NCI-H1092 (cell line): ENCODE data around the gene FBXO30.

Source experiments
- DNase-seq: peaks from one replicate; lab custom pipeline; 2025; lab: John Stamatoyannopoulos, UW

The FBXO30 gene

DNA sequence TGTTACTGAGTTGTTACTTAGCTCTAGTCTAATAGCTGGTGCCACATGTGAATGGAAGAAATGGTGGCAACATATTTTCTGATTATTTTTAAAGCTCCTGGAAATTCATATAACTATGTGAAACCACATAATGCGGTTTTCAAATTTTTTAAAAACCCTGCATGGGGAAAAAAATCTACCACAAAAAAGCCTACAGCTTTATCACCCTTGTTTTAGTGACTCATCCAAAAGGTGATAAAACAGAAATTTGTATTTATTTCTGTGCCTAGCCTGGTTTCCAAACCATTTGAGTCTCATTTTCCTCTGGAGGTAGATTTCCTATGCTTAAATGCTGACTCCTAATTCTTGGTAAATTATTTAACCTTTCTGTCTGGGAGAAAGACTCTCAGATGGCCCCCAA lies 5.4 kb upstream of the FBXO30 start:
- no peak for DNase-seq

DNA sequence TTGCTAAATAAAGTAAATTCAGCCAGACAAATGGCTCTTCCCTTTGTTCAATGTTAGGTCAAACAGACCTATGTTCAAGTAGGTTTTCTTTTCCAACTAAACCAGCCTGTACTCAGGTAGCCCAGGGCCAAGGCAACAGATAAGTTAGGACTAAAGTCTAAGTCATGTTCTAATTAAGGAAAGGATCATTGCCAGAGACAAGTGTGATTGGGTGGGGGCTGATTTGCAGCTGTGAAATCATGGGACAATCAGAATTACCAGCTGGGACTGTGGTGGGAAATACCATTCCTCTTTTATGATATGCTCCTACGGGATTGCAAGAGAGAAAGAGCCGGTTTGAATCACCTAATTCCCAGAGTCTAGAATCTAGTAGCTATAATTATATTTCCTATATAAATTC lies 4.2 kb upstream of the FBXO30 start:
- DNase-seq = no peak

DNA sequence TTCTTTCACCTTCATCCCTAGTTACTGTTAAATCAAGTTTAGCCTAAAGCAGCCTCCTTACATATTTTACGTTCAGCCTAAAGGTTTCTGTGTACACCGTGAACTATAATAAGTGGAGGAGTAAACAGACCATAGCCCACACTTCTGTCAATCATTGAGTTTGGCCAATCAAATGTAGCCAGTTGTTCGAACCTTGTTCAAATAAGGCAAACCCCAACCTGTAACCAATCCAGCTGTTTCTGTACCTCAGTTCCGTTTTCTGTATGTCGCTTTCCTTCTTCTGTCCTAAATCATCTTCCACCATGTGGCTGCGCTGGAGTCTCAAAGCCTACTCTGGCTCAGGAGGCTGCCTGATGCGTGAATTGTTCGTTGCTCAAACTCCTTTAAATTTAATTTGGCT lies 1.8 kb upstream of the FBXO30 start:
- DNase-seq = no peak

DNA sequence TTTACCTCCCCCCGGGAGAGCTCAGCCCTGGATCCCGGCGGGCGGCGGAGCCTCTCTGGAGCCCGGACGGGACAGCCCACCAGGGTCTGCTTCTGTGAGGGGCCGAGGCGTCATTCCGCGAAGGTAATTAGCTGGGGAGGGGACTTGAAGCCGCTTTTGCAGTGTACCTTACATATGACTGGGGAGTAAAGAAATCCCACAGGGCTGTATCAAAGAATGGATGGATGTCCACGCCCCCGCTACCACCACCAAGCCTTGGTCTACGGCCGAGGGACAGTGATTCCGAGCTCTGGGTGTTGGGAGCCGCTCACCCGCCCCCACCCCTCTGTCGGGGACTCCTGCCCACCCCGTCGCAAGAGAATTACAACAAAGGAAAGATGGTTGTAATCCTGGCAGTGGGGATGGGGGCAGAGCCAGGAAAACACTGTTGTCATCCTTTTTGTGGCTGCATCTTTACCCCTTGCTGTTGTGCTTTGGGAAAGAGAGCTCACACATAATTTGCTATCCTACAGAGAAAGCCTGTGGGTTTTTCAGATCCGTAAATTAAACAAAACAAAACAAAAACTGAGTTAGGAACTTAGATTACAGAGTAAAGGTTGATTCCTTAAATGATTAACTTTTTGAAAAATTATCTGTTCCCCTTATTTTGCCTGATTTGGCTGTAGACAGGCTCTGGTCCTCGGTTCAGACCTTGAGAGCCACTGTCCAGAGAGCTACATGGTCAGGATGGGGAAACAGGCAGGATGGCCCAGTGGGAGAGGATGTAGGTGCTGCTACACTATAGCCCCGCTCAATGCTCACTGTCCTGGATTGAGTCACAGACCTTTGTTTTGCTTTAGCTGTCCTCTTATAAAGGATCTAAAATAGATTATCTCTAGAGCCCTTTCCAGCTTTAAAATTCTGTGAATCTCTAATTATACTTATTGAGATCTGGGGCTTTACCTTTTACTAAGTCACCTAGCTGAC lies 997 bp upstream of the FBXO30 start:
- no peak for DNase-seq

DNA sequence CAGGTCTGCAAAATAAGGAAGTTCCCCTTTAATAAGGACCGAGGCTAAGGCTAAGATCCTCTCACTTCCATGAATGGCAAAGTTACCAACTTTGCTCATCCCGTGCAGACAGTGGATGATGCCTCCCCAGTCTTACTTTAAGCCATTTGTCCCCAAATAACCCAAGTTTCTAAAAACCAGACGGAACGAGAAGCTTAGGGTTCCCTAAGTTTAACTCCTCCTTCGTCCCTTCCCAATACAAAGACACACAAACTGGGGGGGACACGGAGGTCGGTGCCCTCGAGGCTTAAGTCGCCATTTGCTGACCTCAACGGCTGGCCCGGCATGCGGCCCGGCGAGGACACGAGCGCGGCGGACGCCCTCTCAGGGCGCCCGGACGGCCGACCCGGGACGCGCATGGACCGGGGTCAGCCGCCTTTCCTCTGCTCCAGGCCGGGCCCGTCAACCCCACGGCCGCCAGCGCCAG lies 527 bp downstream of the FBXO30 start:
- DNase-seq = no peak

DNA sequence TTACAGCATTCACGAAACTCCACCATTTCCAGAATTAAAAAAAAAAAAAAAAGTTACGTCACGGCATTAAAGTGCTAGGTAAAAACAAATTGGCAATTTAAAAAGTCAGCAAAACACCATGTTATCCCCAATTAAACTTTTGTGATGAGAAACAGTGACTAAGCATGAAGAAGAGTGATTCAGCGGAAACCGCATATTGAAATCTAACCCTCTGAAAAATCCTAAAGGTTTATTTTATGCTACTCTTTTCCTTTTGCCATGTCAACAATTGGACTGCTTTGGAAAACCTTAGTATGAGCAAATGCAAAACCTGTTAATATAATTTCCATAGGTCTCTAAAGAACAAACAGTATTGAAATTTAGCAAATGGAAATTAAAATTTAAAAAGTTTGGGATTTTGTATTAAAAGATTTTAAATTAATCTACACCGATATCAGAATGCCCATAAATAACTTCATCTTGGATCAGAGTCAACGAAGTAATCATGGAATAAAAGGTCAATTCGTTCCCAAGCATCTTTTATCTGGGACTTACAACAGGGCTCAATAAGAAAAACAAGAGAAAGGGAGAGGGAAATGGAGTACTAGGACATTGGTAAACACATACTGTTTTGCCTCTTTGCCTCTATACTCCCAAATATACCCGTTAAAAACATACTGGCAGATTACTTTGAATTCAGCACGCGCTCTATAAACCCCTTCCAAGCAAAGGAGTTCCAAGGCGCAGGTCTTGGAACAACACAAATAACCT lies 1.1 kb downstream of the FBXO30 start:
- DNase-seq = no peak

DNA sequence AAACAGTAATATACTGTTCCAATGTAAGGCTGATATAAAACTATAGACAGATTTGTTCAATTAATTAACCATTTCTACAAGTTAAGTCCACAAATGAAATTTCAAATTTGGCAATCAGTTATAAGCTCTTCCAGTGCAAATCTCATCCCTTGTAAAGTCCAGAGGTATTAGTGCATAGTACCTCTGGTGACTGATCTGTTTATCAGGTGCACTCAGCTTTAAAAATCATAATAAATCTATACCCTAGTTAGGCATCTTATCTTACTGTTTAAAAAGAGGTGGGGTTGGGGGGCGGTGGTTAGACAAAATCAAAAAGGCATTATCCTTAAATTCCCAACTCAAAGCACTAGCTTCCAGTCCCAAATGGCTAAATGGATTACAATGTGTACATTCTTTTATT lies 2.9 kb downstream of the FBXO30 start:
- DNase-seq = no peak

DNA sequence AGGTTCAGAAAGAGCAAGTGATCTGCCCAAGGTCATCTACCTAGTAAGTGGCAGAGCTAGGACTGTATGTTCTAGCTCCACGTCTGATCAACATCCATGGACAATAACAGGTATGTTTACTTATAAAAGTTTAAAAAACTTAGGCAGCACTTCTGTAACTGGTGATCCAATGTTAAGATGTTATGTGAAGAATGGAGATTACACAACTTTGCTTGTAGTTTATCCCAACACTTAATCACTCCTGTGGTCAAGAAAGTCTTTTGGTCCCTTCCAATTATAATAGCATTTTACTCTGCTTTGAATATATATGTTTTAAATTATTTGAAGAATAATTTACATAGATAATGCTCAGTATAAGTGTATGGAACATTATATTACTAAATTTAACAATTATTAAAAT lies 4.8 kb downstream of the FBXO30 start:
- no peak for DNase-seq

DNA sequence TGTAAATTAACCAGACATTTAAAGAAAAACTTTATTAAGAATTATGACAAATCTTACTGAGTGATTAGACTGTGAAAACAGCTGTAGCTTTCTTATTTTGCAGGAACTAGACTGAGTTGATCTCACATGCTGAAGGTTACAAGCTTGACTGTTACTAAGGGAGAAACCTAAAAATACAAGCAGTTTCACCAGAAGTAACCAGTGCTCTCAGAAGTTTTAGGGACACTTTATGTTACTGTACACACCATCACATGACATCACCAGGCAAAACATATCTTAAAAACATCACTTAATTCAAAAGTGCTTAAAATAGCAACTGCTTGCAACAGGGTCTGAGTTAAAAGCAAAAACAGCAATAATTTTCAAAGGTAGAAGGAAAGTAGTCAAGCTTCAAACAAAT lies 5.4 kb downstream of the FBXO30 start:
- DNase-seq = no peak

DNA sequence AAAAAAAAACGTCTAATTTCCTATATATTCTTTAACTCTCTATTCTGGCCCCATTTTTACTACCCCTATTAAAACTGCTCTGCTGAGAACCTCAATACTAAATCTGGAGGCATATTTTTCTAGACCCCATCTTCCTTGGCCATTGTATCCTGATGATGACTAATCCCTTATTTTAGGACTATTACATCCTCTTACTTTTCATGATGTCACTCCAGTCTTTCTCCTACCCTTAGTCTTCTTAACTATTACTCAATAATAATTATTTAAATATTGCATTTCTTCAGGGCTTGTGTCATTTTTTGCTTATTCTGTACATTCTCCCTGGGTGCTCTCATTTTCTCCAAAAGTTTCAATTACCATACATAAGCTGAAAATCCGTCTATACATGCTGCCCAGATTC lies 6.4 kb downstream of the FBXO30 start:
- DNase-seq = no peak

DNA sequence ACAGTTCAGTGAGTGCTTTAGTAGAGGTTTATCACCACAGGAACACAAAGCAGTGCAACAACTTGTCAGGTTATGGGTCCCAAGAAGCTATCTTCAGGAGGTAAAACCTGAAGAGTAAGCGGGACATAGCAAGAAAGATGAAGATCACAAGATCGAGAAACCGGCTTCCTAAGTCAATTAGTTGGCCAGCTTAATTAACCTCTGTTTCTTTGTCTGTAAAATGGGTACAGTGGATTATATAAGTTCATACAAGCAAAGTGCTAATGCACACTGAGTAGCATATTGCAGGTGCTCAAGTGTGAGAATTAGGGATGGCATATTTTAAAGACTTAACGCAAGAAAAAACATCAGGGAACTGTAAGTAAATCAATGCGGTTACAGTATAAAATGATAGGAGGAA lies 12.5 kb downstream of the FBXO30 start:
- DNase-seq = no peak

DNA sequence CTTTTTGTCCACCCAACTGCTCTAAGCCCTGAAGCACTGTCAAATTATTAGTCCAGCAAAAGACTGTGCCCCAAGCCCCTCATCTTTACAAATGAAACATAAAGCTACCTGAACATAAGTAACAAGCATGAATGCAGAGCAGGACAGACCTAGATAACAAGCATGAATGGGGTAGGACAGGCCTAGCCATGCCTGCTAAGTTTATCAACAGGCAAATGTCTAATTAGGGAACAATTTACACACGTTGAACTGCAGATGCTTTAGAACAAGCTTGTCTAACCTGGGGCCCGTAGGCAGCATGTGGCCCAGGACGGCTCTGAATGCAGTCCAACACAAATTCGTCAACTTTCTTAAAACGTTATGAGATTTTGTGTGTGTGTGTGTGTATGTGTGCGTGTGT lies 13.6 kb downstream of the FBXO30 start:
- no peak for DNase-seq

DNA sequence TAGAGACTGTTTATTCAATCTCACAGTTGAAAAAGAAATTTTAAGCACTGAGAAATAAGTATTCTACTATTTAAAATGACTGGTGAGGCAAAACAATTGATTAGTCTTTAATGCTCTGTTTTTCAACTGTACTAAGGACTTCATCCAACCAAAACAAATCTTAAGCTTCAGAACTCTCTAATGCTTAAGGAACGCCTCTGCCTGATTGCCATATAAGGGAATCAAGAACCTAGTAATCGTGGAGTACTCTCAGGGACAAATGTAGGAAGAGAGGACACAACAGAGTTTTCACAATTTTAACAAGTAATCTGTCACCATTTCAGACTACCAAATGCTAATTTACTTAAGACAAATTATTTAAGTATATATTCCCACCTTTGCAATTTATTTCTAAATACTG lies 16.1 kb downstream of the FBXO30 start:
- DNase-seq = no peak

DNA sequence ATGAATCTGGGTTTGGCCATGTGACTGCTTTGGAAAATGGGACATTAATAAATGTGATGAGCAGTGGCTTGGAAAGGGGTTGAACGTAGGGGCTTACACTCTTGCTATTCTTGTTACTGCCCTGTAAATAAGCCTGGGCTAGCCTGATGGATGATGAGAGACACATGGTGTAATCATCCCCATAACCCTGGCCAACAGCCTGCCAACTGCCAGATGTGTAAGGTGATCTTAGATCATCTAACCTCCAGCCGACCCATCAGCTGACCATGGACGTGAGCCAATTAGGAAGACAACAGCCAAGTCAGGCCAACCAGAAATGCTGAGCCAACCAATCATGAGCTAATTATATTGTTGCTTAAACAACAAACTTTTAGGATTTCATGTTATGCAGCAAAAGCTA lies 25.2 kb downstream of the FBXO30 start:
- DNase-seq = no peak

DNA sequence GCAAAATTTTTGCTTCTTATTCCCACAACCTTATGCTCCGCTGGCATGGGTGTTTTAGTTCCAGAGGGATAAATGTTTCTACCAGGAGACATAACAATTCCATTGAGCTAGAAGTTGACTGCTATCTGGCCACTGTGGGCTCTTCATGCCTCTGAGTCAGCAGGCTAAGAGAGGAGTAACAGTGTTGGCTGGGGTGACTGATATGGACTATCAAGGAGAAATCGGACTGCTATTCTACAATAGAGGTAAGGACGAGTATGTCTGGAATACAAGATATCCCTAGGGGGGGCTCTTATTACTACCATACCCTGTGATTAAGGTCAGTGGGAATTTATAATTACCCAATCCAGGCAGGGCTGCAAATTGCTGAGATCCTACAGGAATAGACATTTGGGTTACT lies 26.9 kb downstream of the FBXO30 start:
- DNase-seq = no peak

DNA sequence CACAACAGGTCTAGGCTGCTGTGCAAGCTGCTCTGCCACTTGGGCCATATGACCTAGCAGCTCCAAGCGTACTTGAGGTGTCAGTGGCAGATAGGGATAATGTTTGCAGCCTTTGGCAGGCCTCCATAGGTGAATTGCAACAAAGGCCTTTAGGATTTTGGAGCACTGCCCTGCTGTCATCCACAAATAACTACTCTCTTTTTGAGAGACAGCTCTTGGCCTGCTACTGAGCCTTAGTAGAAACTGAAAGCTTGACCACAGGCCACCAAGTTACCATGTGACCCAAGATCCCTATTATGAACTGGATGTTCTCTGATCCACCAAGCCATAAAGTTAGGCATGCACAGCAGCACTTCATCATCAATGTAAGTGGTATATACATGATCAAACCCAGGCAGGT lies 29.9 kb downstream of the FBXO30 start:
- no peak for DNase-seq

DNA sequence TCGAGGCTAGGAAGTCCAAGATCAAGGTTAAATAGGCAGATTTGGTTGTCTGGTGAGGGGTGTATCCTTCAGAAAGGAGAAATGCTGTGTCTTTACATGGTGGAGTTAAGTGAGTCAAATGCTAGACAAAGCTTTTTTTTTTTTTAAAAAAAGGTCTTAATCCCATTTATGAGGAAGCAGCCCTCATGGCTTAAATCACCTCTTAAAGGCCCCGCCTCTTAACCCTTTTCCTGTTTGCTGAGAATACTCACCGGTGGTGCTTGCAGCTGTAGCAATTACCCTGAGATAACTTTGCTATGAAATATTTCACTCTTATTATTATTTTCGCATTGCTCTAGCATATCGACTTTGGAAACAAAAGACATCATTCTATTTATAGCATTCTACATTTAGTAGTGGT lies 30.8 kb downstream of the FBXO30 start:
- DNase-seq = no peak

DNA sequence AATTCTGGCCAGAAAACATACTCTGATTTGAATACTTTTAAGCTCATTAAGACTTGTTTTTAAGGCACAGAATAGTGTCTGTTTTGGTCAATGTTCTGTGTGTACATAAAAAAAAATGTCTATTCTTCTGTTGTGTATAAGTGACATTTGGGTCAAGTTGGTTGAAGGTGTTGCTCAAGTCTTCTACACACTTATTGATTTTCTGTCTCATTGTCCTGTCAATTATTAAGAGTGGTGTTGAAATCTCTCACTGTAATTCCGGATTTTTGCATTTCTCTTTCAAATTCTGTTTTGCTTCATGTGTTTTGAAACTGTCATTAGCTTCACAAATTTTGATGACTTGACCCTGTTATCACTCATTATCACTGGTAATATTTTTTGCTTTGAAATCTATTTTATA lies 41.7 kb downstream of the FBXO30 start:
- DNase-seq = no peak

DNA sequence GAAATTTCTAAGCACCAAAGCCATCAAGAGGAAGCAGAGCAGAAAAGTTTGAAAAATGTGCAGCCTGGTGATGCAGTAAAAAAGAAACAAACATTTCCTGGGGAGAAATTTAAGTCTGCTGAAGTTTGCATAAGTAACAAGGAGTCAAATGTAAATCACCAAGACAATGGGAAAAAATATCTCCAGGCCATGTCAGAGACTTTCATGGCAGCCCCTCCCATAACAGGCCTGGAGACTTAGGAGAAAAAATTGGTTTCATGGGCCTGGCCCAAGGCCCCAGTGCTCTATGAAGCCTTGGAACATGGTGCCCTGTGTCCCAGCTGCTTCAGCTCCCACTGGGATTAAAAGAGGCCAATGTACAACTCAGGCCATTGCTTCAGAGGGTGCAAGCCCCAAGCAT lies 49.1 kb downstream of the FBXO30 start:
- no peak for DNase-seq

DNA sequence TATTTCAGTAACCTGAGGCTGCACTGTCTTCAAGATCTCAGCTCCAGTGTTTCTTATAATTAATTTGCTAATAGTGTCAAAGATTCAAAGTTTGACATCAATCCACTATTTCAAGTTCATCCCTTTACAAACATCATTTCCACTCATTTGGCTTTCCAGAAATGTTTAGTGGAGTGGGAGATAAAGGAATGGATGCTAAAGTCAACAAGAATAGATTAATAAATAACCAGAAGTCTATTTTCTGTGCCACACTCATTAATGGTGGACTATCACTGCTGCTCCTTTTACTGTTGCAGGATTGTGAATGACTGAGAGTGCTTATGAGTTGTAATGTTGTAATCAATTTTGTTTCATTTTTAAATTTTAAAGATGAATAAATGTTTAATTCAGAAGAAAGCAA lies 50.9 kb downstream of the FBXO30 start:
- DNase-seq = no peak

DNA sequence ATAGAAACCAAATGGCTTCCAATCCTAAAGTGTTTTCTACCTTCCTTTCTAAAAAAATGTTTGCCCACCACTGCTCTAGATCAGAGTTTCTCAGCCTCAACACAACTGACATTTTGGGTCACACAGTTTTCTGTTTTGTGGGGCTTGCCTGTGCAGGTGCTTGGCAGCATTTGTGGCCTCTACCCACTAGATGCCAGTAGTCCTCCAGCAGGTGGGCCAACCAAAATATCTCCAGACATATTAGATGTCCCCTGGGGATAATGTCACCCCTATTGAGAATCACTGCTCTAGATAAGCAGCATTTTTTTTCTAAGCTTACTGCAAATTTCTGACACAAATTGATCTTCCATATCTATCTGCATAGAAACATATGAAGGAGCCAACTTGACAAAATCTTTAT lies 53.0 kb downstream of the FBXO30 start:
- no peak for DNase-seq

DNA sequence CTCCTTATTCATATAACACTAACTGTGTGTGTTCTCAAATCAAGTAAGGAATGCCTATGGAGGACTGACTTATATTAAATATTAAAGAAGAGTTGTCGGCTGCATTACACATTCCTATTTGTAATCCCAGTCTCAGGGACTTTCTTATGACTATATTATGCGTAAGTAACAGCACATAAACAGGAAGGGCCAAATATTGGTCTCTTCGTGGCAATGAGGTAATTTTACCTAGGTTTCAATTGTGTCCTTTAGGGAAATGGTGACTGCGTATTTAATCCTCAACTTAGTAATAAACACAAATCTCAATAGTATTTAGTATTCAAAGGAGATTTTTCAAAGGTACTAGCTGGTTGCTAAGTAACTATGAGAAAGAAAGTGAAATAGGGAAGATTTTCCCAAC lies 56.5 kb downstream of the FBXO30 start:
- DNase-seq = no peak

DNA sequence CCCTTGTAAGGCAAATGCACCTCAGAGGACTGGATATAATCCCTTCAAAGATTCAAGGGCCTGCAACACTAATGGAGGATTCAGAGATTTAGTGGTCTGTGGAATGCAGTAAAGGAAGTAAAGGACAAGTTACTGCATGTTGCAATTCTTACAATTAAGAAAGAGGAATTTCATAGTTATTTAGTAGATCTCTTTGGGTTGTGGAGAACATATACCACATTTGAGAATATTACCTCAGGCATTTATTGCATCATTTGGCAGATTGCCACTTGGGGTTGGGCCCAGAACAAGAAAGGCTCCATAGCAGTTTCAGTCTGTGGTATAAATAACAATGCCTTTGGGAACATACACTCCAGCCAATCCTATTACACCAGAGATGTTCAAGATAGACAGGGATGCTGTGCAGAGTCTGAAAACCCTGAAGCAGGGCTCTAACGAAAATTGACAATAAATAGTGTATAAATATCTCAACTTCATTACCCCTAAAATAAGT lies 58.4 kb downstream of the FBXO30 start:
- no peak for DNase-seq
